Fibroblast of skin of back (primary cell): Measurements from ENCODE around the gene EFNB3.

ENCODE experiments used
- DNase-seq: peaks from one replicate; pipeline ENCODE4 v3.0.0-alpha.2; 2013

Gene EFNB3

GRCh38 chr17:7717756-7718350, 12.9 kb downstream of the EFNB3 start:
- DNase-seq = no peak

- DNase-seq = no peak
Measured at GRCh38 chr17:7719661-7720060, 14.7 kb downstream of the EFNB3 start.

GRCh38 chr17:7720125-7720524, 15.1 kb downstream of the EFNB3 start:
- DNase-seq = no peak

GRCh38 chr17:7721612-7722011, 16.6 kb downstream of the EFNB3 start:
- no peak for DNase-seq

- DNase-seq = no peak
Measured at GRCh38 chr17:7727886-7728285, 22.9 kb downstream of the EFNB3 start.

- no peak for DNase-seq
Measured at GRCh38 chr17:7729816-7730215, 24.8 kb downstream of the EFNB3 start.

GRCh38 chr17:7732981-7733539, 28.1 kb downstream of the EFNB3 start:
- DNase-seq = no peak

- no peak for DNase-seq
Measured at GRCh38 chr17:7737601-7738000, 32.6 kb downstream of the EFNB3 start.

- DNase-seq = no peak
Measured at GRCh38 chr17:7739746-7740145, 34.7 kb downstream of the EFNB3 start.

GRCh38 chr17:7740481-7741001, 35.5 kb downstream of the EFNB3 start:
- DNase-seq = no peak

- DNase-seq = no peak
Measured at GRCh38 chr17:7742729-7743128, 37.7 kb downstream of the EFNB3 start.

- DNase-seq = no peak
Measured at GRCh38 chr17:7744416-7744815, 39.4 kb downstream of the EFNB3 start.

GRCh38 chr17:7745748-7746470, 40.9 kb downstream of the EFNB3 start:
- peak; percentile 82 for DNase-seq

GRCh38 chr17:7747635-7748071, 42.7 kb downstream of the EFNB3 start:
- DNase-seq = peak; percentile 73

GRCh38 chr17:7748076-7748775, 43.2 kb downstream of the EFNB3 start:
- peak; percentile 20 for DNase-seq

- peak; percentile 93 for DNase-seq
Measured at GRCh38 chr17:7750321-7750821, 45.4 kb downstream of the EFNB3 start.

- DNase-seq = no peak
Measured at GRCh38 chr17:7754656-7755055, 49.7 kb downstream of the EFNB3 start.

- no peak for DNase-seq
Measured at GRCh38 chr17:7755095-7755890, 50.3 kb downstream of the EFNB3 start.

GRCh38 chr17:7756968-7757367, 52.0 kb downstream of the EFNB3 start:
- no peak for DNase-seq
